Measurements from ENCODE around the gene TOR1B.
"Not testable (repeated sequence)": the region's sequence is repeated elsewhere in the genome, so short reads cannot be mapped to it uniquely, and the experiment has no call there.

TOR1B gene

GRCh38 chr9:129777769-129778130 lies 25.2 kb upstream of the TOR1B start:
- no peak for TF ChIP-seq CTCF (IDR thresholded peaks at IDR 0.05; ENCODE audit: borderline replicate concordance, insufficient read depth, low read depth, low read length)
- no peak overlapping the region for H3K4me3 ChIP-seq (ENCODE audit: low read depth, low read length)

GRCh38 chr9:129778469-129778868 lies 24.5 kb upstream of the TOR1B start:
- no peak overlapping the region for H3K4me3 ChIP-seq (ENCODE audit: low read depth, low read length)
- no peak for TF ChIP-seq CTCF (IDR thresholded peaks at IDR 0.05; ENCODE audit: borderline replicate concordance, insufficient read depth, low read depth, low read length)

- no peak for TF ChIP-seq CTCF (IDR thresholded peaks at IDR 0.05; ENCODE audit: borderline replicate concordance, insufficient read depth, low read depth, low read length)
Observed at GRCh38 chr9:129779560-129780190, 23.3 kb upstream of the TOR1B start.

GRCh38 chr9:129781131-129781530 lies 21.9 kb upstream of the TOR1B start:
- no peak overlapping the region for H3K4me3 ChIP-seq (ENCODE audit: low read depth, low read length)
- no peak for TF ChIP-seq CTCF (IDR thresholded peaks at IDR 0.05; ENCODE audit: borderline replicate concordance, insufficient read depth, low read depth, low read length)

More at GRCh38 chr9:129779560-129780190, 23.3 kb upstream of the TOR1B start:
- no peak overlapping the region for H3K4me3 ChIP-seq (ENCODE audit: low read depth, low read length)

- no peak overlapping the region for H3K4me3 ChIP-seq (ENCODE audit: low read depth, low read length)
- no peak for TF ChIP-seq CTCF (IDR thresholded peaks at IDR 0.05; ENCODE audit: borderline replicate concordance, insufficient read depth, low read depth, low read length)
Observed at GRCh38 chr9:129781981-129782380, 21.0 kb upstream of the TOR1B start.

- H3K4me3 ChIP-seq (ENCODE audit: low read depth, low read length) = no peak overlapping the region
- peak; percentile 81 for TF ChIP-seq CTCF (IDR thresholded peaks at IDR 0.05; ENCODE audit: borderline replicate concordance, insufficient read depth, low read depth, low read length)
Observed at GRCh38 chr9:129783516-129784361, 19.2 kb upstream of the TOR1B start.

GRCh38 chr9:129784970-129785369 lies 18.0 kb upstream of the TOR1B start:
- H3K4me3 ChIP-seq (ENCODE audit: low read depth, low read length) = not testable (repeated sequence)
